HFFc6 (cell line): ENCODE results near the gene SARS2. TPM values are rescaled to one million over a fixed set of nuclear protein-coding genes. Genes with fewer than 3 reads are reported as not detected.
A peak's percentile ranks its signal among the peaks of the same experiment; 100 is the strongest.
"Not testable (repeated sequence)": the region's sequence is repeated elsewhere in the genome, so short reads cannot be mapped to it uniquely, and the experiment has no call there.

ENCODE experiments used
- DNase-seq: peaks from one replicate; pipeline ENCODE4 v3.0.0-alpha.2; 2018
- H3K27ac Mint-ChIP-seq: 2 replicates; pipeline ENCODE4 v1.8.0; 2020; ENCODE audit warnings: mild to moderate bottlenecking, mixed read lengths
- H3K27me3 Mint-ChIP-seq: 2 replicates; pipeline ENCODE4 v1.8.0; 2021; ENCODE audit warnings: mild to moderate bottlenecking, moderate library complexity, mixed read lengths; ENCODE audit not compliant: insufficient read depth
- H3K36me3 Mint-ChIP-seq: 2 replicates; pipeline ENCODE4 v1.8.0; 2021; ENCODE audit warnings: low read depth, mixed read lengths
- H3K4me1 Mint-ChIP-seq: 2 replicates; pipeline ENCODE4 v1.8.0; 2020; ENCODE audit warnings: low read depth, mixed read lengths
- H3K4me3 Mint-ChIP-seq: 2 replicates; pipeline ENCODE4 v1.8.0; 2020; ENCODE audit warnings: mild to moderate bottlenecking, moderate library complexity, mixed read lengths
- H3K9me3 Mint-ChIP-seq: 2 replicates; pipeline ENCODE4 v1.8.0; 2020; ENCODE audit warnings: mild to moderate bottlenecking, mixed read lengths
- total RNA-seq, 6 experiments: library from RNA; stranded (reverse); fragmentation: NEBNext Ultra II Directional; extraction: Animal tissue kit (Norgen Biotek cat#: 25700); gene quantifications; 2 replicates in 1 of 6; 3 replicates in 5 of 6; pipeline ENCODE4 v1.2.3, GENCODE V29; 2021
- TF ChIP-seq, protein P1 (sequence below): fragments of 200-600 bp; sonication (generic); IDR thresholded peaks from 2 replicates; pipeline ENCODE4 v1.5.0; 2021; ENCODE audit warnings: antibody characterized with exemption, mild to moderate bottlenecking

SARS2 gene
- total RNA-seq, 6 experiments from 2014 or later = 18.7 to 25.1 (median 22.7) TPM

DNA sequence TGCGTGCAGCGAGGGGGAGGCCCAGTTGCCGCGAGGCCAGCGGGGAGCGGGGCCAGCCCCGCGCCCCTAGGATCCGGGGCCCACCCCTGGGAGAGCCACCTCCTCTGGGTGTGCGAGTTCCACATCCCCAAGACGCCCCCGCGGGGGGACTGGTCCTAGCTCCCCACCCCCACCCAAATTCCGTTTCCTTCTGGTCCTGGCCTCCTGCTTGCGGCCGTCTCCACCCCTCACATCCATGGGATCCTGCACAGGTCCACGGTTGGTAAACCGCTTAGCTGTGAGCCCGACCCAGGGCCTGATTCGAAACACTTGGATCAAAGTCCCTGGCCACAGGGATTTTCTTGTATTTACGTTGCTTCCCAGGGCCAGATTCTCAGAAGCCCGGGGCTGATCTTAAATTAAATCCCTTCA is 45.3 kb upstream of the SARS2 start:
- Mint-ChIP-seq H3K4me1 (peaks cover 35% of the 10 kb centered on the region), H3K4me3 (peak overlapping the region; percentile 90), H3K27me3 (peaks cover 8% of the 10 kb centered on the region; the same call in 1 of the 2 replicates), H3K9me3 (no peaks in the 10 kb centered on the region), H3K36me3 (peaks cover 9% of the 10 kb centered on the region), H3K27ac (peak overlapping the region; percentile 90)
- TF ChIP-seq, protein P1, sequence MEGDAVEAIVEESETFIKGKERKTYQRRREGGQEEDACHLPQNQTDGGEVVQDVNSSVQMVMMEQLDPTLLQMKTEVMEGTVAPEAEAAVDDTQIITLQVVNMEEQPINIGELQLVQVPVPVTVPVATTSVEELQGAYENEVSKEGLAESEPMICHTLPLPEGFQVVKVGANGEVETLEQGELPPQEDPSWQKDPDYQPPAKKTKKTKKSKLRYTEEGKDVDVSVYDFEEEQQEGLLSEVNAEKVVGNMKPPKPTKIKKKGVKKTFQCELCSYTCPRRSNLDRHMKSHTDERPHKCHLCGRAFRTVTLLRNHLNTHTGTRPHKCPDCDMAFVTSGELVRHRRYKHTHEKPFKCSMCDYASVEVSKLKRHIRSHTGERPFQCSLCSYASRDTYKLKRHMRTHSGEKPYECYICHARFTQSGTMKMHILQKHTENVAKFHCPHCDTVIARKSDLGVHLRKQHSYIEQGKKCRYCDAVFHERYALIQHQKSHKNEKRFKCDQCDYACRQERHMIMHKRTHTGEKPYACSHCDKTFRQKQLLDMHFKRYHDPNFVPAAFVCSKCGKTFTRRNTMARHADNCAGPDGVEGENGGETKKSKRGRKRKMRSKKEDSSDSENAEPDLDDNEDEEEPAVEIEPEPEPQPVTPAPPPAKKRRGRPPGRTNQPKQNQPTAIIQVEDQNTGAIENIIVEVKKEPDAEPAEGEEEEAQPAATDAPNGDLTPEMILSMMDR = no peak
- DNase-seq = no peak

DNA sequence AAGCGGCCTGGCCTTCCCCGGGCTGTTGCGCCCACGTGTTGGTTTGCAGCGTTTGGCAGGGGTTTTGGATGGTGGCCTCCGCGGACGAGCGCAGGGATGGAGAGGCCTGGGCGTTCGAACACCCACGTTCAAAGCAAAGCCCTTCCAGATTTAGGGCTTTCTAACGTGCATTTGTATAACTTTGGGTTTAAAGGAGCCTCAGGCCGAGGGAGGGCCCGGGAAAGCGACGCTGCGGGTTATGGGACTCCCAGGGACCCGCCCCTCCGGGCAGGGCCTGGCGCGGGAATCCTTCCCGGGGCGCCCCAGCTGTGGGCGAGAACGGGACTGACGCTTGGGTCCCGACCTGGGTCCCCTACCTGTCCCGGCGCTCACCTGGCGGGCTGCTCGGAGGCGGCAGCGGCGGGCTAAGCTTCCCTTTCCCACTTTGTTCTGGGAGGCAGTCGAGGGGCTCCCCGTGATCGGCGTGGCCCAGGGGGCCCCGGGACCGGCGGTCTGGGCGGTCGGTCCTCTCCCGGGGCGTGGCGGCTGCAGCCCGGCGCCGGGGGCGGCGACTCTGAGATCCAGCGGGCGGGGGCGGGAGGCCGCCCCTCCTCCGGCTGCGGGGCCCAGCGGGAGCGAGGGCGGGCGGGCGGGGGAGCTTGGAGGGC is 44.8 kb upstream of the SARS2 start, which contains the start of gene FBXO17:
FBXO17 (minus strand) TSS at position 529 of the 647 bp plus-strand sequence. CDS start 25,423 bp downstream, outside the sequence.
- Mint-ChIP-seq H3K4me3 (peak within 1 kb of the TSS; percentile 93), H3K27ac (peak within 1 kb of the TSS; percentile 92), H3K36me3 (peaks cover 5% of the 10 kb centered on the region), H3K4me1 (peaks cover 40% of the 10 kb centered on the region), H3K27me3 (peaks cover 8% of the 10 kb centered on the region; the same call in 1 of the 2 replicates), H3K9me3 (no peaks in the 10 kb centered on the region)
- peak; percentile 46 for DNase-seq
- TF ChIP-seq, protein P1 = no peak

DNA sequence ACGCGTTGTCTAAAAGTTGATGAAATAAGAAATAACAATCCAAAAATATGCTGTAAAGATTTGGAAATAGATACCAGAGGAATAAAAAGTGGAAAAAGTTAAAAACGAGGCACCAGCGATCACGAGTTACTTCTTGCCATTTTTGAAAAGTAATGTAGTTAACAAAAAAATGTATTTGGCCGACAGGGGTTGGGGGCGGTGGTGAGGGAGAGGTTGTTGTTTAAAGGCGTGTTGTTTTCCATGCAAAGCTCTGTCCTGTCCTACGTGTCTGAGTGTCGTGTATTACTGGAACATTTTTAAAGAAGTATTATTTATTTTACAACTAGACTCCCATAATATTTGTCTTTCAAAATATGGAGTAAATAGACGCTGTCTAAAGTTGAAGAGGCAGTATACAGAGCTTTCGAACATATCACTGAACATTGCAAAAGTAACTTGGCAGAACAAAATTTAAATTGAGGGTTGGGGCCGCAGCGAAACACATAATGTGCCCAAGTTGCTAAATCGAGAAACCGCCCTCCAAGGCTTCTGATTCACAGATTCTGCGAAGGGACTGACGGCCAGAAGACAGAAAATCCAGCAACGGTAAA is 44.2 kb upstream of the SARS2 start:
- Mint-ChIP-seq H3K9me3 (no peaks in the 10 kb centered on the region), H3K27me3 (peaks cover 8% of the 10 kb centered on the region; the same call in 1 of the 2 replicates), H3K27ac (peak overlapping the region; percentile 92), H3K4me3 (peak overlapping the region; percentile 93), H3K4me1 (peaks cover 40% of the 10 kb centered on the region), H3K36me3 (peaks cover 5% of the 10 kb centered on the region)
- TF ChIP-seq, protein P1 = peak; percentile 29; the same call in 1 of the 2 replicates
- DNase-seq = no peak

DNA sequence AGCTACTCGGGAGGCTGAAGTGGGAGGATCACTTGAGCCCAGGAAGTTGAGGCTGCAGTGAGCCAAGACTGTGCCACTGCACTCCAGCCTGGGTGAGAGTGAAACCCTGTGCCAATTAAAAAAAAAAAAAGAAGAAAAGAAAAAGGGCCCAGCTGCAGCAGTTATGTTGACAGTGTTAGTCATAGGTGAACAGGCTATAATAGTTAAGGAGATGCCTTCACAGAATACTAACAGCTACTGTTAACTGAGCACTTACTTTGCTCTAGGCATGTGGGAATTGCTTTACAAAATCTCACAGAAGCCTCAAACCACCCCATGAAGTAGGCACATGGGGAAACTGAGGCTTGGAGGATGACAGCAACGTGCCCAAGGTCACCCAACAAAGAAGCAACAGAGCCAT is 41.1 kb upstream of the SARS2 start:
- no peak overlapping the region for H3K4me3 Mint-ChIP-seq
- TF ChIP-seq, protein P1 = no peak
- no peaks in the 10 kb centered on the region for H3K9me3 Mint-ChIP-seq
- H3K4me1 Mint-ChIP-seq = peaks cover 43% of the 10 kb centered on the region
- no peak overlapping the region for H3K27ac Mint-ChIP-seq
- no peak for DNase-seq
- H3K27me3 Mint-ChIP-seq = peaks cover 8% of the 10 kb centered on the region; the same call in 1 of the 2 replicates
- peaks cover 5% of the 10 kb centered on the region for H3K36me3 Mint-ChIP-seq

DNA sequence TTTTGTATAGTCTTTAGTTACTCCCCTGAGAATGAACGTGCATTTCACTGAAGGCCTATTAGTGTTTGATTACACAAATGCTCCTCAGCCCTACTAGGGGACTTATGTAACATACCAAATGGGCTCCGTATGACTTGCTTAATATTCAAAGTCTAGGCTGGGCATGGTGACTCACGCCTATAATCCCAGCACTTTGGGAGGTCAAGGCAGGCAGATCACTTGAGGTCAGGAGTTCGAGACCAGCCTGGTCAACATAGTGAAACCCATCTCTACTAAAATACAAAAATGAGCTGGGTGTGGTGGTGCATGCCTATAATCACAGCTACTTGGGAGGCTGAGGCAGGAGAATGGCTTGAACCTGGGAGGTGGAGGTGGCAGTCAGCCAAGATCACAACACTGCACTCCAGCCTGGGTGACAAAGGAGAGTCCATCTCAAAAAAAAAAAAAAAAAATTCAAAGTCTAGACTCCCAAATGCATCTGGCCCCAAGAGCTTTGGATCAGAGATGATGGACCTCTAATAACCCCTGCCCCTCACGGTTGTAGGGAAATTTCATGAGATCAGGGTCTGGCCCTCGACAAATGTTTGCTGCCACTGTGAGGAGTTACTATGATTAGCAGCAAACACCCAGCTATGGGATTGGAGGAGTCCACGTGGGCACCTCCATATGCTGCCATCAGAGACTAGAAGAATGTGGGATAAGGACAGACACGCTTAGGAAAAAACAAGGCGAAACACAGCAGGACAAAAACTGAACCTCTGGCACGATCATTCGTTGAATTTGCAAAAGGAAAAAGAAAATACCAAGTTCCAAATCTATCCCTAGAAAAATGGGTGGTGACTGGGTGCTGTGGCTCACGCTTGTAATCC is 40.3 kb upstream of the SARS2 start:
- Mint-ChIP-seq H3K4me3 (no peak overlapping the region), H3K9me3 (no peaks in the 10 kb centered on the region), H3K36me3 (peaks cover 5% of the 10 kb centered on the region), H3K4me1 (peaks cover 35% of the 10 kb centered on the region), H3K27ac (no peak overlapping the region; the same call in 1 of the 2 replicates), H3K27me3 (peaks cover 8% of the 10 kb centered on the region; the same call in 1 of the 2 replicates)
- DNase-seq = no peak
- TF ChIP-seq, protein P1 = no peak

DNA sequence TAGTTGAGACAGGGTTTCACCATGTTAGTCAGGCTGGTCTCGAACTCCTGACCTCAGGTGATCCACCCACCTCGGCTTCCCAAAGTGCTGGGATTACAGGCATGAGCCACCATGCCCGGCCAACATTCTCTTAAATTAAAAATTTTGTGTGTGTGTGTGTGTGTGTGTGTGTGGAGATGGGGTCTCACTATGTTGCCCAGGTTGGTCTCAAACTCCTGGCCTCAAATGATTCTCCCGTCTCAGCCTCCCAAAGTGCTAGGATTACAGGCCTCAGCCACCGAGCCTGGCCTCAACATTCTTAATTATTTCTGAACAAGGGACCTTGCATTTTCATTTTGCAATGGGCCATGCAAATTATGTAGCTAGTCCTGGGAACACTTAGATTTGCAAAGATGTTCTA is 35.6 kb upstream of the SARS2 start:
- not testable (repeated sequence) for H3K9me3 Mint-ChIP-seq, H3K4me3 Mint-ChIP-seq, H3K36me3 Mint-ChIP-seq, DNase-seq, H3K27ac Mint-ChIP-seq, H3K27me3 Mint-ChIP-seq
- H3K4me1 Mint-ChIP-seq = peaks cover 27% of the 10 kb centered on the region
